Stimulated activated naive CD8-positive, alpha-beta T cell treated with anti-CD3 and anti-CD28 coated beads, Interleukin-15, Interleukin-2, amounts not matched to agents 100 U/mL and 50 U/mL, for 24 hours (primary cell): ENCODE measurements around the gene PLCB1.
"Not testable (repeated sequence)": the region's sequence is repeated elsewhere in the genome, so short reads cannot be mapped to it uniquely, and the experiment has no call there.

ENCODE experiments used
- ATAC-seq: fragments of 150-1000 bp; cut with Tn5 transposase; one replicate; pipeline ENCODE4 v1.10.0; 2021
- DNase-seq: peaks from one replicate; pipeline ENCODE4 v3.0.0; 2021

Gene PLCB1

GRCh38 chr20:8608470-8608869 lies 476.4 kb downstream of the PLCB1 start:
- DNase-seq, result no peak
- no peak for ATAC-seq

- DNase-seq, result no peak
- no peak for ATAC-seq
These were observed 484.7 kb downstream of the PLCB1 start for GRCh38 chr20:8616792-8617191.

GRCh38 chr20:8621001-8621400 lies 488.9 kb downstream of the PLCB1 start:
- DNase-seq (no peak), ATAC-seq (no peak)

- no peak for ATAC-seq
- DNase-seq, result no peak
These were observed 492.0 kb downstream of the PLCB1 start for GRCh38 chr20:8624046-8624445.

- DNase-seq, result no peak
- ATAC-seq, result no peak
These were observed 492.6 kb downstream of the PLCB1 start for GRCh38 chr20:8624616-8625015.

GRCh38 chr20:8627340-8628004 lies 495.4 kb downstream of the PLCB1 start:
- no peak for ATAC-seq
- no peak for DNase-seq

- no peak for DNase-seq
- no peak for ATAC-seq
These were observed 499.2 kb downstream of the PLCB1 start for GRCh38 chr20:8631271-8631670.

GRCh38 chr20:8633366-8633765 lies 501.3 kb downstream of the PLCB1 start:
- DNase-seq (no peak), ATAC-seq (no peak)

- ATAC-seq, result no peak
- no peak for DNase-seq
These were observed 503.0 kb downstream of the PLCB1 start for GRCh38 chr20:8635048-8635572.

GRCh38 chr20:8635837-8636236 lies 503.8 kb downstream of the PLCB1 start:
- DNase-seq (no peak), ATAC-seq (no peak)

GRCh38 chr20:8639112-8639778 lies 507.2 kb downstream of the PLCB1 start:
- DNase-seq, result no peak

GRCh38 chr20:8640461-8640860 lies 508.4 kb downstream of the PLCB1 start:
- ATAC-seq, result no peak
- no peak for DNase-seq

More at GRCh38 chr20:8639112-8639778, 507.2 kb downstream of the PLCB1 start:
- no peak for ATAC-seq

- DNase-seq, result no peak
- no peak for ATAC-seq
These were observed 510.2 kb downstream of the PLCB1 start for GRCh38 chr20:8642247-8642646.

- DNase-seq, ATAC-seq: not testable (repeated sequence)
These were observed 512.4 kb downstream of the PLCB1 start for GRCh38 chr20:8644468-8644867.

- DNase-seq (no peak), ATAC-seq (no peak)
These were observed 513.3 kb downstream of the PLCB1 start for GRCh38 chr20:8645326-8645725.

GRCh38 chr20:8646033-8646441 lies 514.0 kb downstream of the PLCB1 start:
- DNase-seq (no peak), ATAC-seq (no peak)

GRCh38 chr20:8646716-8647115 lies 514.6 kb downstream of the PLCB1 start:
- ATAC-seq (no peak), DNase-seq (no peak)

GRCh38 chr20:8647961-8648441 lies 515.9 kb downstream of the PLCB1 start:
- DNase-seq (no peak), ATAC-seq (no peak)

GRCh38 chr20:8648466-8648865 lies 516.4 kb downstream of the PLCB1 start:
- ATAC-seq (no peak), DNase-seq (no peak)

GRCh38 chr20:8652396-8652795 lies 520.3 kb downstream of the PLCB1 start:
- DNase-seq (no peak), ATAC-seq (no peak)

- ATAC-seq (no peak), DNase-seq (no peak)
These were observed 522.4 kb downstream of the PLCB1 start for GRCh38 chr20:8654486-8654885.

GRCh38 chr20:8656335-8656734 lies 524.3 kb downstream of the PLCB1 start:
- no peak for ATAC-seq
- no peak for DNase-seq

GRCh38 chr20:8657664-8658063 lies 525.6 kb downstream of the PLCB1 start:
- ATAC-seq (no peak), DNase-seq (no peak)

GRCh38 chr20:8658103-8658502 lies 526.0 kb downstream of the PLCB1 start:
- DNase-seq, result no peak
- no peak for ATAC-seq
